HG03045 (cell line): ENCODE results near the gene TM2D3.
A peak's percentile ranks its signal among the peaks of the same experiment; 100 is the strongest.
"Not testable (repeated sequence)": the region's sequence is repeated elsewhere in the genome, so short reads cannot be mapped to it uniquely, and the experiment has no call there.

Experiments
- ATAC-seq: cut with Tn5 transposase; IDR thresholded peaks from one replicate; pipeline ENCODE4 v1.9.1; 2021; ENCODE audit warnings: mild to moderate bottlenecking, moderate library complexity; ENCODE audit not compliant: unreplicated experiment

Gene TM2D3

GRCh38 chr15:101657968-101658784, 6.0 kb upstream of the TM2D3 start:
- no peak for ATAC-seq

GRCh38 chr15:101657171-101657570, 5.0 kb upstream of the TM2D3 start:
- no peak for ATAC-seq

GRCh38 chr15:101654624-101655337, 2.6 kb upstream of the TM2D3 start:
- ATAC-seq = not testable (repeated sequence)

- ATAC-seq = no peak
Measured at GRCh38 chr15:101654171-101654570, 2.0 kb upstream of the TM2D3 start.

GRCh38 chr15:101652786-101653430, 727 bp upstream of the TM2D3 start:
- no peak for ATAC-seq

GRCh38 chr15:101651554-101652097, 555 bp downstream of the TM2D3 start:
- peak; percentile 49 for ATAC-seq

- ATAC-seq = no peak
Measured at GRCh38 chr15:101650145-101650544, 2.0 kb downstream of the TM2D3 start.

GRCh38 chr15:101648356-101648755, 3.8 kb downstream of the TM2D3 start:
- ATAC-seq = no peak

- ATAC-seq = no peak
Measured at GRCh38 chr15:101647251-101647650, 4.9 kb downstream of the TM2D3 start.

- no peak for ATAC-seq
Measured at GRCh38 chr15:101646672-101647071, 5.5 kb downstream of the TM2D3 start.

- no peak for ATAC-seq
Measured at GRCh38 chr15:101642361-101642760, 9.8 kb downstream of the TM2D3 start.

GRCh38 chr15:101641894-101642293, 10.3 kb downstream of the TM2D3 start:
- ATAC-seq = no peak

- ATAC-seq = peak; percentile 60
Measured at GRCh38 chr15:101641129-101641764, 10.9 kb downstream of the TM2D3 start.

GRCh38 chr15:101639667-101640066, 12.5 kb downstream of the TM2D3 start:
- no peak for ATAC-seq

GRCh38 chr15:101637919-101638318, 14.3 kb downstream of the TM2D3 start:
- ATAC-seq = no peak

- ATAC-seq = no peak
Measured at GRCh38 chr15:101637516-101637915, 14.7 kb downstream of the TM2D3 start.

GRCh38 chr15:101637038-101637437, 15.1 kb downstream of the TM2D3 start:
- no peak for ATAC-seq

- no peak for ATAC-seq
Measured at GRCh38 chr15:101635944-101636727, 16.0 kb downstream of the TM2D3 start.

GRCh38 chr15:101633356-101633755, 18.8 kb downstream of the TM2D3 start:
- ATAC-seq = no peak

- not testable (repeated sequence) for ATAC-seq
Measured at GRCh38 chr15:101626729-101627128, 25.5 kb downstream of the TM2D3 start.
